Gastroesophageal sphincter (tissue), 2 donors: ENCODE data around the gene GHRH.

ENCODE experiments used
- EP300 ChIP-seq: sonication (generic); formaldehyde crosslinking; IDR thresholded peaks from one replicate; pipeline ENCODE4 v1.6.1; 2017; ENCODE audit warnings: antibody characterized with exemption, mild to moderate bottlenecking
- POLR2AphosphoS5 ChIP-seq: sonication (generic); formaldehyde crosslinking; IDR thresholded peaks from one replicate; pipeline ENCODE4 v1.6.1; 2017; ENCODE audit warnings: antibody characterized with exemption

GRCh38 chr20:37209661-37210314, 51.8 kb downstream of the GHRH start:
- no peak for TF ChIP-seq POLR2AphosphoS5
- TF ChIP-seq EP300, result no peak
